GM19240 (cell line): ENCODE data around the gene RAB6B.
"Not testable (repeated sequence)": the region's sequence is repeated elsewhere in the genome, so short reads cannot be mapped to it uniquely, and the experiment has no call there.

Source experiments
- DNase-seq: peaks from one replicate; pipeline ENCODE4 v3.0.0; 2011; ENCODE audit warnings: low spot score; ENCODE audit not compliant: insufficient read length

Gene RAB6B

DNA sequence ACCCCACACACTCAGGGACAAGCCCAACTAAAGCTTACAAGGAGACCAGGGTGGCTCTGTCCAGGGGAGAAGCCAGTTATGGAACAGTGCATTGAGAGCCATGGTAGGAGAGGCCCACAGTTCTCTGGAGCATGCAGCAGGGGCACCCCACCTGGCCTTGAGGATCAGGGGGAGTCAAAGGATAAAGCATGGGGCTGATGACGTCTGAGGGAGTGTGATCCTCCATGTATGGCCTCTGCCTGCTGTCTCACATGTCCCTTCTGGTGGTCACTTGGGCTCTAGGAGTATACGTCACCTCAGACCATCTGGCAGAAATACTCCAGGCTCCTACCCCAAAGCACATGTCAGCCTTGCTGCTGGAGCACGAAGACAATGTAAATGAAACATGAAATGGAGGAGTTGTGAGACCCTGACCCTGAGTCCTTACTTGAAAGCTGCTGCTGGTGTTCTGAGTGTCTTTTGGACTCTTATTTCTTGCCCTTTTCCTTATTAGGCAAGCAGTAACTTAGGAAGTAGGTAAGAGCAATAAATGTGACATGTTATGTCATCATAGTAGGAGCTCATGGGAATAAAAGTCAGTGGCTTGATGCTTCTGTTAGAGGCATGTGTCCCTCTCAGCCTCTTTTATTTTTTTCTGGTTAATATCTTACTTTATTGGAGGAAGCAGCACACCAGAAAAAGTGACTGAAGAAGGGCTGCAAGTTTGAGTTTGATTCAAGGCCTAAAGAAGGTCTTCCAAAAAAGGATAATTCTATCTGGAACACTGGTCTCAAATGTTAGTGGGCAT lies 74.6 kb downstream of the RAB6B start:
- DNase-seq, result no peak

GRCh38 chr3:133820129-133820528 lies 75.6 kb downstream of the RAB6B start:
- no peak for DNase-seq

DNA sequence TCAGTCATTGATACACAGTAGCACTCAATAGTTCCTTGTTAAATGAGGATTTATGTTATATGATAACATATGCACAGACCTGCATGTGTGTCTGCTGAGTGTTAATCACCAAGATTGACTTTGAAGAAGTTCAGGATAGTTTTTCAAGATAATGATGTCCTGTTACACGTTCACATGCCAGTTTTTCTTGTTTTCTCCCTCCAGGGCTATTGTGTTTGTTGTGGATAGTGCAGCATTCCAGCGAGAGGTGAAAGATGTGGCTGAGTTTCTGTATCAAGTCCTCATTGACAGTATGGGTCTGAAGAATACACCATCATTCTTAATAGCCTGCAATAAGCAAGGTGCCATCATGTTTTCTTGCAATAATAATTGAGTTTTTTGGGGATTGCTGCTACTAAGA lies 80.3 kb downstream of the RAB6B start:
- DNase-seq, result no peak

GRCh38 chr3:133812872-133813271 lies 82.8 kb downstream of the RAB6B start:
- DNase-seq, result no peak

DNA sequence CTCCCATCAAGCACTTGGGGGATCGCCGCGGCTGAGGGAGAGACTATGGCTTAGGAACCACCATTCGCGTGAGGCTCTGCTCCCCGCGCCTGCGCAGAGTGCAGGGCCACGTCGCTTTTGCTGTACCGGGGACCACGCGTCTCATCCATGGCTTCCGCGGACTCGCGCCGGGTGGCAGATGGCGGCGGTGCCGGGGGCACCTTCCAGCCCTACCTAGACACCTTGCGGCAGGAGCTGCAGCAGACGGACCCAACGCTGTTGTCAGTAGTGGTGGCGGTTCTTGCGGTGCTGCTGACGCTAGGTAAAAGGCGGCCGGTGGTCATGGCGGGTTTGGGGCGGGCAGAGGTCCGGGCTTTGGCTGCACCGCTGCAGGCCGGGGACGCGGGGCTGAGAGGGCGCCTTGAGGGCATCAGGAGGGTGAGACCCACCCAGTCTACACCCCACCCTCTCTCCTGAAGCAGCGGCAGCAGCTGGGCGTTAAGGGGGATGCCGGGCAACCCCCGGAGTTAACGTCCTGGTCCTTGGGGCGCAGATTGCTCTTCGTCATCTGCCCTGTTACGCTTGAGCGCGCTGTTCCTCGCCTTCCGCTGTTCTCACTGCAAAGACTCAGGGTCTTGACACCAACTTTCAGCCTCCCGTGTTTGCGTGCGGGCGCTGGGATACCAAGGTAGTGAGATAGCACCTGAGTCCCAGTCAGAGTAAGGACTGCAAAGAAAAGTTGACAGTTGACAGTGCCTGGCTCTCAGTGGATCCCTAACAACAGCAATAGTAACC lies 89.8 kb downstream of the RAB6B start, which contains the start of gene SRPRB:
Gene SRPRB, plus strand, starts transcription at position 114 of the 774 bp plus-strand sequence. Its CDS starts 34 bp downstream, at position 148.
- peak; percentile 96 for DNase-seq

GRCh38 chr3:133805384-133805701 lies 90.3 kb downstream of the RAB6B start:
- DNase-seq, result no peak

DNA sequence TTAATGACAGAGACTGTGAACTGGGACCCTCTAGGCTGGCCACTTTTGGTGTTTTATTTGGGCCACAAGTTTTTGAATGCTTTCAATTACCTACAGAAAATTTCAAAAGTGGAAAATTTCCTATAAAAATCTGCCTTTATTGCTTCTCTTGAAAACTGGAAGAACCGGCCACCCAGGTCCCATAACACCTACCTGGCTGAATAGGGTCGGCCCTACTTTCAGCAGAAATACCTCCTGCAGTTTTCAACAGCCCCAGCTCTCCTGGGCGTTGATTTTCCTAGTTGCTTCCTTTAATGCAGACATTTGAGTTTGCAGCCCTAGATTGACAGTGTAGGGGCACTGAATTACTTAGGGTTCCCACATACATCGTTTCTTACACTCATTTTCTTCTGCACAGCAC lies 90.8 kb downstream of the RAB6B start:
- DNase-seq, result no peak

- no peak for DNase-seq
Measured at GRCh38 chr3:133803469-133803868, 92.2 kb downstream of the RAB6B start.

- no peak for DNase-seq
Measured at GRCh38 chr3:133799794-133800585, 95.7 kb downstream of the RAB6B start.

GRCh38 chr3:133797396-133798105 lies 98.1 kb downstream of the RAB6B start:
- no peak for DNase-seq

- DNase-seq, result no peak
Measured at GRCh38 chr3:133792171-133792763, 103.4 kb downstream of the RAB6B start.

DNA sequence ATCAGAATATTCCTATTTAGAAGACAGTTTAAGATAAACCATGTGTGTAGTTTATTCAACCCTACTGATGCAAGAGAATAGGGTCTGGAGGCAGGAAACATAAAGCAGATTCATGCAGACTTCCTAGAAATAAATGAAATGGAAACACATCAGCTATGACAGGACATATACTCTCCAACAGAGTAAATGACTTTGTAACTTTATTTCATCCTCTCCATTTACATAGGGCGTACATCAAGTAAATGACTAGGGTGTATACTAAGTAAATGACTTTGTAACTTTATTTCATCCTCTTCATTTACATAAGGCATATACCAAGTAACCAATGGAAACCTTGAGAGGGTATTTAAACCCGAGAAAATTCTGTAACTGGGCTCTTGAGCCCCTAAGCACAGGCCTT lies 107.7 kb downstream of the RAB6B start:
- DNase-seq, result no peak

DNA sequence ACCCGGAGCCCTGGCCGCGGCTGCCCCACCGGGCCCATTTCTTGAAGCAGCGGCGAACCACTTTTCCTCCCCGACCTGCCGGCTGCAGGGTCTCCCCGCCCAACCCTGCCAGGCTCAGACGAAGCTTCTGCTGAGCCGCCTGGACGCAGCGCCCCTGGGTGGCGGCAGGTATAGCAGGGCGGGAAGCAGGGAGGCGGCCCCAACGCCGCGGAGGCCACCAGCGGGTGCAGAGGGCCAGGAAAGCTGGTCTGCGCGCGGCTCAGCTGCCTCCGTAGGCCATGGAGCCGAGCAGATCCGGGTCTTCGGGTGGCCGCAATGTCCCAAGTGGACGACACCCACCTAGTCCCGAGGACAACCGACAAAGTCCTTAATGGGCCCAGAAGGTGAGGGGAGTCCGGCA lies 111.9 kb downstream of the RAB6B start:
- DNase-seq, result no peak

GRCh38 chr3:133782454-133782853 lies 113.2 kb downstream of the RAB6B start:
- no peak for DNase-seq

GRCh38 chr3:133781570-133781969 lies 114.1 kb downstream of the RAB6B start:
- no peak for DNase-seq

DNA sequence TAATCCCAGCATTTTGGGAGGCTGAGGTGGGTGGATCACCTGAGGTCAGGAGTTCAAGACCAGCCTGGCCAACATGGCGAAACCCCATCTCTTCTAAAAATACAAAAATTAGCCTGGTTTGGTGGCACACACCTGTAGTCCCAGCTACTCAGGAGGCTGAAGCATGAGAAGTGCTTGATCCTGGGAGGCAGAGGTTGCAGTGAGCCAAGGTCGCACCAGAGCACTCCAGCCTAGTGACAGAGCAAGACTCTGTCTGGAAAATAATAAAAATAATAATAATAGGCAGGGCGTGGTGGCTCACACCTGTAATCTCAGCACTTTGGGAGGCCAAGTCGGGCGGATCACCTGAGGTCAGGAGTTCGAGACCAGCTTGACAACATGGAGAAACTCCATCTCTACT lies 114.9 kb downstream of the RAB6B start:
- DNase-seq, result not testable (repeated sequence)

DNA sequence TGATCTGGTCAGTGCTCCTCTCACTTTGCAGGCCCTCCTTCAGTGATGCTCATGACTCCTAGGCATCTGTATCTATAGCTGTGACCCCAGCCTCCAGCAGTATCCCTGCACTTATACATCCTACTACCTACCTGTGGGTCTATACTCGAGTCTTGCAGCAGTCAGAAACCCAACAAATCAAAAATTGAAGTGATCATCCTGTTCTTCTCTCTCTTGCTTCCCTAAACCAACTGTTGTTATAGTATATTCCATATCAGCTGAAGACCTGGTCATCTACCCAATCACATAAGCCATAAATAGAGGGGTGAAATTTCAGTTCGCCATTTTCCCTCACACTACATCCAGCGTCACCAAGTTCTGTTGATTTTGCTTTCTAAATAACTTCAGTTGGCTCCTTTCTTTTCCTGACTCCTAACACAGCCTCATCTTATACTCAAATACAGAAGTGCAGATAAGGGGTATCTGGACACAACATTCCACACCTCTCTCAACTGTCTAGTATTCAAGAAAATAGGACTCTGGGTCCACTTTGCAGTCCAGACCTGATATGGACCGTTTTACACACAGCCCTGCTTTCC lies 116.0 kb downstream of the RAB6B start:
- no peak for DNase-seq

- no peak for DNase-seq
Measured at GRCh38 chr3:133777807-133778568, 117.7 kb downstream of the RAB6B start.

GRCh38 chr3:133776794-133777438 lies 118.8 kb downstream of the RAB6B start:
- DNase-seq, result no peak
